NCI-H510A (cell line): ENCODE results near the gene EFCAB8.

Source experiments
- DNase-seq: peaks from one replicate; lab custom pipeline; 2025; lab: John Stamatoyannopoulos, UW

The EFCAB8 gene

DNA sequence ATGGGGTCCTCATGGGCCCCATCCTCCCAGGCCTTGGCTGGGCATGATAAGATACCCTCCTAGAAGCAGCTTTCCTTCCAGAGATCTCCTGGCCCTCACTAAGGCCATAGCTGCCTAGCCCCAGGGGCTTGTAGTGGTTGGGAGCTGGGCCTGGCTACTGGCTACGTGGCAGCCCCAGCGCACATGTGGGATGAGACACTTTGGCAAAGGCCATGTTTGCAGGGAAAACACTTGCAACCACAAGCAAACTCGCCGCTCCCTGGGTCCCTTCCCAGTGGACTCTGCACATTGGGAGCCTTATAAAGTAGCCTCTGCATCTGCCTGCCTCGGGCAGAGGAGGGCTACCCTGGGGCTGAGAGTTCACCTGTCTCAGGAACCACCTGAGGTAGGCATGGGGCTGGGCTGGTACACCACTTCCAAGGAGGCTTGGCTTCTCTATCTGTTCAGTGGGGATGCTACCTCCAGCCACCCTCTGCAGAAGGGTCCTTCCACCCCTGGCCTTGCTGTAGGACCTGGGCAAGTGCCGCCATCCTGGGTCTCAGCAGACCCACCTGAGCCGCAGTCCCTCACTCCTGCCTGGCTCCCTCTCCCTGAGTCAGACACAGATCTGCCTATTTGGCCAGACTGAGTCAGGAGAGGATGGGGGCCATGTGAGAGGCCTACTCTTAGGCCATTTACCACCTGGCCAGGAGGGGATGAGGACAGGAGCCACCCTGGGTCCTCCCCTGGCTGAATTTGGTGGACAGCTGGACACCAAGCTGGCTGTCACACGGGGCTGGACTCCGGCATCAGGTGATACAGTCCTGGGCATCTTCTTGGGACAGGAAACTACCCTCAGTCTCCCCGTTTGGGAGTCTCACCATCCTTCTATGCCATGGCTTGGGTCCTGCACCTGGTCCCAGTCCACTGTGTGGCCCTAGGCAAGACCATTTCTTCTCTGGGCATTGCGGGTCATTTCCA is 148.9 kb downstream of the EFCAB8 start, which contains the start of gene BPIFB2:
BPIFB2 (plus strand) TSS at position 329 of the 960 bp plus-strand sequence. CDS start 871 bp downstream, outside the sequence.
- no peak for DNase-seq

DNA sequence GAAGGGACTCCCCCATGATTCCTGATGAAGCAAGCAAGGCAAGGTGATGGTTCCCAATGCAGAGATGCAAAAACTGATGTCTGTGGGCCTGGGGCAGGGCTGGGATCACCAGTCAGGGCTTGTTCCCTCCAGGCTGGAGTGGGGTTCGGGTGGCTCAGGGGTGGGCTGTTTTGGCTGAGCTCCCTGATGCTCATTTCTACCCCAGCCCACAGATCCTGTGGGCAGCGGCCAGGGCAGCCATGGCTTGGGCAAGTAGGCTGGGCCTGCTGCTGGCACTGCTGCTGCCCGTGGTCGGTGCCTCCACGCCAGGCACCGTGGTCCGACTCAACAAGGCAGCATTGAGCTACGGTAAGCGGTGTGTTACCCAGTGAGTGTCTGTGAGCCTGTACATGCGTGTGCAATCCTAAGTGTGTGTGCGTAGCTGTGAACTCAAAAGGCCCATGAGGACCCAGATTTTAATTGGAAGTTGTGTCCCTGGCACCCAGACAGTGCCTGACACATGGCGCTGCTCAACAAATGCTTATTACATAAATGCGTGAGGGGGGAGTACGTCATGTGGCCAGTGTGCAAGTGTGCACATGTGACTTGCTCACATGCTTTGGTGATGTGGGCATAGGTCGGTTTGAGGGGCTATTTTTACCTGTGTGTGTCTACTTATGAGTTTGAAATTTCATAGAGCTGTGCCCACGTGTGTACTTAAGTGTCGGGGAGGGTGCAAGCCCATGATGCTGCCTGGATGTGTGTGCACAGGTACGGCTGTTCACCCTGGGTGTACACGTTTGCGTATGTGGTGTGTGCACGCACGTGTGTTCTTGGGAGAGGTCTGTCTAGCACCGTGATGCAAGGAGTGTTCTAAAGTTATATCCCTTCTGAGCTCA is 149.9 kb downstream of the EFCAB8 start:
- no peak for DNase-seq

DNA sequence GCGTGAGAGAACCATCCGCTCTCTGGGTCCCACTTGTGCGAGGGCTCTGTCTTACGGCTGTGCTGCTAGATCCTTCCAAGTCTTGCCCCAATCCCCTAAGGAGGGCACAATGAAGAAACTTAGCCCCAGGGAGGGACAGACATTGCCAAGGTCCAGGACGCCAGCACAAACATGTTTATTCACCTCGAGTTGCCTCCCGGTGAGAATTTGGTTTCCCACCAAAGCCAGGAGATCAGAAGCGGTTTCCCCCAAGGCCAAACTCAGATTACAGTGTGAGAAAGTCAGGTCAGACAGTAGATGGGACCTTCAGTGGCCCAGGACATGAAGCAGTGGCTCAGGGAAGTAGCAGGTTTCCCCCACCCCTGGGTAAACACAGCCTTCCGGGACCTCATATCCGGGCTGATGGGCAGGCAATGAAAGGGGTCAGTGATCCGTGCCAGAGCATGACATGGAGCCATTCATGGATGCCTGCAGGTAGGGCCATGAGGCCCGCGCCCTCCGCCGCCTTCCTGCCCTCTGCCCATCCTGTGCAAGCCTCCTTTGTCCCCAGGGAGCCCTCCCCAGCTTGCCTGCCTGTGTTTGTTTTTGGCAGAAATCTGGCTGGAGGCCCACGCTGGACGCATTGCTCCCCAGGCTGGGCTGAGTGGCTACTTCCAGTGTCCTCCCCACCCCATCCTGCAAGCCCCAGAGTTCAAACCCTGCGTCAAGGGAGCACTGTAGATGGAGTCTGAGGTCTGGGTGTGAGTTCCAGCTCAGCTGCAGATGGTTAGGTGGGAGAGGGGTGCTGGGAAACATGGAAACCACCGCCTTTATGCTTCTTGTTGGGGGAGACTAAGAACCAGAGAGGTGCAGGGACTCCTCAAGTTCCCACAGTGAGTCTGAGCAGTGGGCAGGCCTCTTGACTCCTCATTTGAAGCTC is 150.8 kb downstream of the EFCAB8 start:
- no peak for DNase-seq

DNA sequence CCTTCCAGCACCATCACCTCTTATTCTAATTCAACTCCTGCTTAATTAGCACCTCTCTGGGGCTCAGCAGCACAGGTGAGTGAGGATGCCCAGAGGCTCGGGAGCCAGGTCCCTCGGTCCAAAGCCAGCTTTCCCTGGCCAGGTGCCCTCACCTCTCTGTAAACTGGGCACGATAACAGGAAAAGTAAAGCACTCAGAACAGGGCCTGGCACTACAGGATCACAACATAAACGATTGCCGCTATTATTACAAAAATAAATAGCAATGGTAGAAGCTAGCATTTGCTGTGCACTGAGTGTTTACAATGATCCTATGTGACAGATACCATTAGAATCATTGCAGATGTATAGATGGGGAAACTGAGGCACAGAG is 151.4 kb downstream of the EFCAB8 start:
- no peak for DNase-seq

DNA sequence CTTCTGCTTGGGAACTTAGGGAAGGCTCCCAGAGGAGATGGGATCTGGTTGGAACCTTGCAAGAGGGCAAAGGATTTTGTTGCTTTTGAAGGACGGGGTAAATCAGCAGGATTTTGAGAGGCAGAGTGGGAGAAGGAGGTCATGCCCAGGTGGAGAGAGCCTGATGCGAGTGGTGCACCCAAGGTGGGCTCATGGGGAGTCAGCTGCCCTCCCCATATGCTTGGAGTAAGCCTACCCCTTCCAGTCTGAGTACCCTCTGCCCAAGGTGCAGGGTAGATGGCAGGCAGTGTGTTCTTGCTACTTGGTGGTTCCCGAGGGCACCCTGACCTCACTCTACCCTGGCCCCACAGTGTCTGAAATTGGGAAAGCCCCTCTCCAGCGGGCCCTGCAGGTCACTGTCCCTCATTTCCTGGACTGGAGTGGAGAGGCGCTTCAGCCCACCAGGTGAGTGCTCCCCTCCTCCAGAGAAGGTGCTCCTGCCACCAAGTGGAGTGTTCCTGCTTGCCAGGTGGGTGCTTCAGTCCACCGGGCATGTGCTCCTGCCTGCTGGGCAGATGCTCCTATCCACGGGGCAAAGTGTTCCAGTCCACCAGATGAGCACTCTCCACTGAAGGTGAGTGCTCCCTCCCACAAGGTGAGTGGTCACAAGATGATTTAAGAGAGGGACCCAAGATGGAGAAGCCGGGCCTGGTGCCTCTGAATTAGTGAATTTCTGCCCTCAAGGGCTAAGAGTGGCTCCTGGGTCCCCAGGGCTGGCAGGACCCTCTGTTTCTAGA is 152.1 kb downstream of the EFCAB8 start:
- no peak for DNase-seq
